GM19025 (cell line): Measurements from ENCODE around the gene PADI4.
"Not testable (repeated sequence)": the region's sequence is repeated elsewhere in the genome, so short reads cannot be mapped to it uniquely, and the experiment has no call there.

Source experiments
- ATAC-seq: cut with Tn5 transposase; IDR thresholded peaks from one replicate; pipeline ENCODE4 v1.9.1; 2021; ENCODE audit warnings: mild to moderate bottlenecking, low read depth, moderate library complexity; ENCODE audit not compliant: unreplicated experiment

Gene PADI4

GRCh38 chr1:17309426-17310067 is 1.6 kb downstream of the PADI4 start:
- ATAC-seq: no peak

GRCh38 chr1:17310068-17310640 is 2.2 kb downstream of the PADI4 start:
- no peak for ATAC-seq

- ATAC-seq: no peak
Measured at GRCh38 chr1:17313530-17314309, 5.7 kb downstream of the PADI4 start.

- ATAC-seq: no peak
Measured at GRCh38 chr1:17314491-17314971, 6.5 kb downstream of the PADI4 start.

- ATAC-seq: no peak
Measured at GRCh38 chr1:17315542-17316130, 7.6 kb downstream of the PADI4 start.

- ATAC-seq: no peak
Measured at GRCh38 chr1:17316704-17317103, 8.7 kb downstream of the PADI4 start.

GRCh38 chr1:17318262-17318661 is 10.3 kb downstream of the PADI4 start:
- ATAC-seq: no peak

- no peak for ATAC-seq
Measured at GRCh38 chr1:17319561-17320350, 11.8 kb downstream of the PADI4 start.

- not testable (repeated sequence) for ATAC-seq
Measured at GRCh38 chr1:17321857-17322390, 13.9 kb downstream of the PADI4 start.

GRCh38 chr1:17328855-17329254 is 20.9 kb downstream of the PADI4 start:
- ATAC-seq: no peak

- ATAC-seq: no peak
Measured at GRCh38 chr1:17329610-17330009, 21.6 kb downstream of the PADI4 start.

- no peak for ATAC-seq
Measured at GRCh38 chr1:17330856-17331255, 22.9 kb downstream of the PADI4 start.

- no peak for ATAC-seq
Measured at GRCh38 chr1:17333081-17333480, 25.1 kb downstream of the PADI4 start.

- no peak for ATAC-seq
Measured at GRCh38 chr1:17335821-17336710, 28.1 kb downstream of the PADI4 start.

- no peak for ATAC-seq
Measured at GRCh38 chr1:17338706-17339493, 30.9 kb downstream of the PADI4 start.

GRCh38 chr1:17339521-17339920 is 31.5 kb downstream of the PADI4 start:
- ATAC-seq: no peak

GRCh38 chr1:17340358-17340757 is 32.4 kb downstream of the PADI4 start:
- no peak for ATAC-seq

- ATAC-seq: no peak
Measured at GRCh38 chr1:17342014-17342441, 34.0 kb downstream of the PADI4 start.
